Lower lobe of right lung (tissue), 2 donors: Measurements from ENCODE around the gene MACROD2. TPM values are rescaled to one million over a fixed set of nuclear protein-coding genes. Genes with fewer than 3 reads are reported as not detected.
A peak's percentile ranks its signal among the peaks of the same experiment; 100 is the strongest.

Source experiments
- ATAC-seq, 2 donors: fragments of 200-7000 bp; cut with Tn5 transposase; one replicate each; pipeline ENCODE4 v1.9.1; 2020 to 2022; ENCODE audit warnings: mild to moderate bottlenecking in 2 of 2, moderate library complexity in 2 of 2
- DNase-seq: peaks from one replicate; pipeline ENCODE4 v3.0.0-alpha.2; 2020
- H3K27ac ChIP-seq: fragments of 200-600 bp; one replicate; pipeline ENCODE4 v1.8.0; 2022
- H3K27me3 ChIP-seq: fragments of 200-600 bp; one replicate; pipeline ENCODE4 v1.8.0; 2022; ENCODE audit warnings: low read depth
- H3K36me3 ChIP-seq: fragments of 200-600 bp; one replicate; pipeline ENCODE4 v1.8.0; 2022; ENCODE audit warnings: mild to moderate bottlenecking
- H3K4me1 ChIP-seq: fragments of 200-600 bp; one replicate; pipeline ENCODE4 v1.8.0; 2022
- H3K4me3 ChIP-seq: fragments of 200-600 bp; one replicate; pipeline ENCODE4 v1.8.0; 2022; ENCODE audit warnings: mild to moderate bottlenecking
- H3K9me3 ChIP-seq: fragments of 200-600 bp; one replicate; pipeline ENCODE4 v1.8.0; 2022
- intact Hi-C: fragments of 100-400 bp; cut with DNase I; formaldehyde crosslinking; loops from one replicate; pipeline ENCODE4 v1.11.0; 2022
- total RNA-seq: library from RNA; stranded (reverse); fragmentation: NEBNext Ultra II Directional; extraction: Animal tissue kit (Norgen Biotek cat#: 25700); gene quantifications from one replicate; pipeline ENCODE4 v1.2.1, GENCODE V29; 2021
- TF ChIP-seq, protein P1 (sequence below): fragments of 200-600 bp; IDR thresholded peaks from one replicate; pipeline ENCODE4 v1.8.0; 2022; ENCODE audit warnings: antibody characterized with exemption, mild to moderate bottlenecking
- donor health status: DM: no; HTN: yes; CAD: no; lungs with severe emphysema.

Gene MACROD2
- total RNA-seq, 1 donor from 2014 or later, result 73.0 TPM

DNA sequence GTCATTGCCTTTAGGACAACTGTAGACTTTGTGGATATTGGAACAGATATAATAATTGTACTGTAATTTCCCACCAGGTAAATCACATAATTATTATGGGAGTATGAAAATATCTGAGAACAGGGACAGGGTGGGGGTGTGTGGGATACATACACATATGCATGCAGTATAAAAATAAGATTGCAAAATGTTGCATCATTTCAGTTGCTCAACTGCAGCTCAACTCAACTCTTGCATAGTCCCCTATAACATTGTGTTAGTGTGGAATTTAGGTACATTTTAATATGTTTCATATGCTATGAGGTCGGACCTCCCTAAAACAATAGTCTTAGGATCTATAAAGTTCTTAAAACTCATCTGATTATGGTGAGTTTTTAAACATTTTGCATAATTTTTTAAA, 617.1 kb downstream of the MACROD2 start:
- ATAC-seq, result no peak

DNA sequence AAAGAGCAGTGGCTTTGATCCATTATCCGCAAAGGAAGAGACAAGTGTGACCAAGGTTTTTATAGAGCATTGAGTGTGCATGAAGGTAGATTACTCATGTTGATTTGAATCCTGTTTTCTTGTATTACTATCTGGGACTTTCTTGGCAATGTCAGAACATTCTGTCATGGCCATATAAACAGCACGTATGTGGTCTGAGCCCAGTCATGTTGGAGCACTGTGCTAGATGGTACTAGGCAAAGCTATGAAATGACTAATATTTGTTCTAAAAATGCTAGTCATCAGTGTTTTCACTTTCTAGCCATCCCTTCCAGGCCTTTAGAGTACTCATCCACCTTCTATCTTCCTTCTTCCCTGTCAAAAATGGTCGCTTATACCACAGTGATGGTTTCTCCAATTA, 620.7 kb downstream of the MACROD2 start:
- Histone ChIP-seq H3K36me3 (no peaks in the 10 kb centered on the region), H3K4me3 (no peak overlapping the region), H3K9me3 (no peaks in the 10 kb centered on the region), H3K27me3 (no peaks in the 10 kb centered on the region), H3K4me1 (no peaks in the 10 kb centered on the region), H3K27ac (no peak overlapping the region)
- ATAC-seq, result no peak
- intact Hi-C loops, result no loop called here
- TF ChIP-seq, protein P1, sequence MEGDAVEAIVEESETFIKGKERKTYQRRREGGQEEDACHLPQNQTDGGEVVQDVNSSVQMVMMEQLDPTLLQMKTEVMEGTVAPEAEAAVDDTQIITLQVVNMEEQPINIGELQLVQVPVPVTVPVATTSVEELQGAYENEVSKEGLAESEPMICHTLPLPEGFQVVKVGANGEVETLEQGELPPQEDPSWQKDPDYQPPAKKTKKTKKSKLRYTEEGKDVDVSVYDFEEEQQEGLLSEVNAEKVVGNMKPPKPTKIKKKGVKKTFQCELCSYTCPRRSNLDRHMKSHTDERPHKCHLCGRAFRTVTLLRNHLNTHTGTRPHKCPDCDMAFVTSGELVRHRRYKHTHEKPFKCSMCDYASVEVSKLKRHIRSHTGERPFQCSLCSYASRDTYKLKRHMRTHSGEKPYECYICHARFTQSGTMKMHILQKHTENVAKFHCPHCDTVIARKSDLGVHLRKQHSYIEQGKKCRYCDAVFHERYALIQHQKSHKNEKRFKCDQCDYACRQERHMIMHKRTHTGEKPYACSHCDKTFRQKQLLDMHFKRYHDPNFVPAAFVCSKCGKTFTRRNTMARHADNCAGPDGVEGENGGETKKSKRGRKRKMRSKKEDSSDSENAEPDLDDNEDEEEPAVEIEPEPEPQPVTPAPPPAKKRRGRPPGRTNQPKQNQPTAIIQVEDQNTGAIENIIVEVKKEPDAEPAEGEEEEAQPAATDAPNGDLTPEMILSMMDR, result no peak
- no peak for DNase-seq

More for the DNA sequence above, 617.1 kb downstream of the MACROD2 start:
- Histone ChIP-seq H3K4me1 (no peaks in the 10 kb centered on the region), H3K9me3 (no peaks in the 10 kb centered on the region), H3K27me3 (no peaks in the 10 kb centered on the region), H3K27ac (no peak overlapping the region), H3K36me3 (no peaks in the 10 kb centered on the region), H3K4me3 (no peak overlapping the region)
- TF ChIP-seq, protein P1, result no peak
- DNase-seq, result no peak
- intact Hi-C loops, result no loop called here

DNA sequence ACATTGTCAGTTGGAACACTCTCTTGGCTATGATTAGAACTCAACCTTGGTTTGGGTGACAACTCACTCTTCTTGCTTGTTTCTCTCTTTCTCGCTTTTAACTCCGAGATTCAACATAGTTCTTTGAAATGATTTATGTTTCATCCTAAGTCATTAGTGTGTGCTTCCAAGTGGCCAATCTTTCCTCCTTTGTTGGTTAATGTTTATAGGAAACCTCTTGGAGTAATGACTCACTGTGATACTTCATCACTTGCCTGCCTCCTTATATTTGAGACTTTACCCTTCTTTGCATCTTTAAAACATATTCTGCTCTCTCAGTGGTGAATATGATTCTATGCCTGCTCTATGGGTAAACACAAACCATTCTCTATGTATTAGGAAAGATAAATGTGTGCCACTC, 621.8 kb downstream of the MACROD2 start:
- no peaks in the 10 kb centered on the region for H3K4me1 ChIP-seq
- ATAC-seq (peak in 1 of 2 donors; percentile 79), DNase-seq (no peak)

DNA sequence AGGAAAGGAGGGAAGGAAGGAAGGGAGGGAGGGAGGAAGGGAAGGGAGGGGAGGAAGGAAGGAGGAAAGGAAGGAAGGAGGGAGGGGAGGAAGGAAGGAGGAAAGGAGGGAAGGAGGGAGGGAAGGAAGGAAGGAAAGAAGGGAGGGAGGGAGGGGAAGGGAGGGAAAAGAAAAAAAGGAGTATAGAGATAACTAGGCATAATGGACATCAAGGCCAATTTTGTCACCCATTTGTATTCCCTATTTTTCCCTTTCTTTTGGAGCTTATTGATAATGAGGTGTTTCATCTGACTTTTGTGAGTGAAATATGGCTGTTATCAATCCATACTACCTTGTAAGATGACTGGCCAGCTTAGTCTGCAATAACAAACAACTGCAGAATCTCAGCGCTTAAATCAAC, 624.1 kb downstream of the MACROD2 start:
- Histone ChIP-seq H3K9me3 (no peaks in the 10 kb centered on the region), H3K4me1 (no peaks in the 10 kb centered on the region), H3K27ac (no peak overlapping the region), H3K36me3 (no peaks in the 10 kb centered on the region), H3K4me3 (no peak overlapping the region), H3K27me3 (no peaks in the 10 kb centered on the region)
- no peak for ATAC-seq
- no peak for DNase-seq
- intact Hi-C loops, result no loop called here
- TF ChIP-seq, protein P1, result no peak

More for the DNA sequence above, 621.8 kb downstream of the MACROD2 start:
- Histone ChIP-seq H3K9me3 (no peaks in the 10 kb centered on the region), H3K27me3 (no peaks in the 10 kb centered on the region), H3K4me3 (no peak overlapping the region), H3K36me3 (no peaks in the 10 kb centered on the region), H3K27ac (no peak overlapping the region)
- intact Hi-C loops, result no loop called here
- TF ChIP-seq, protein P1, result no peak

DNA sequence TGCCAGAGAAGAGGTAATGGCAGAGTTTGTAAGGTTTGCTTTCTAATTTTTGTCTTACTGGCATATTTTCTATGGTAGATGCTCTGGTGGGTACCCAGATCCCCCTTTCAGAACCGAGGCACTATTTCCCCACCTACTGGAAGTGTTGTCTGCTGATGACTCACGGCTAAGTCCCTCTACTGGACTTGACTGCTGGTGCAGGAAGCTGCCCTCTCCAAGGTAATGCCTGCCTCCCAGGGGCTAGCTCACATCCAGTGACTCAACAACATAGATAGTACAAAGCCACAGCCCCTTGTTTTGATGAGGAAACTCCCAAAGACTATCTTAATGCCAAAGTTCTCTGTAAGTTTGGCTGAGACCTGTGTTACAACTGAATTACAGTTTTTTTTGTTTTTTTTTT, 627.5 kb downstream of the MACROD2 start:
- intact Hi-C loops, result no loop called here

More for the DNA sequence above, 627.5 kb downstream of the MACROD2 start:
- no peaks in the 10 kb centered on the region for H3K4me1 ChIP-seq
- H3K36me3 ChIP-seq, result no peaks in the 10 kb centered on the region
- DNase-seq (no peak), ATAC-seq (no peak)
- no peak overlapping the region for H3K4me3 ChIP-seq
- no peaks in the 10 kb centered on the region for H3K27me3 ChIP-seq
- TF ChIP-seq, protein P1, result no peak
- no peak overlapping the region for H3K27ac ChIP-seq
- no peaks in the 10 kb centered on the region for H3K9me3 ChIP-seq
